ENCODE results near the gene LFNG. TPM values are rescaled to one million over a fixed set of nuclear protein-coding genes. Genes with fewer than 3 reads are reported as not detected.

Gene LFNG
- total and polyA plus RNA-seq, 9 of the 15 experiments (the other 6 are each of a cell fraction or from before 2014, with no cell fraction given), result 0.03 to 0.89 (median 0.25) TPM; not detected in 1

GRCh38 chr7:2517678-2518507 lies 1.7 kb upstream of the LFNG start:
- DNase-seq (ENCODE audit: extremely low read depth in 1 of 4, low spot score in 3 of 4), result no peak
- peak; percentile 19 for FAIRE-seq
- no peaks in the 10 kb centered on the region for H3K9me1 ChIP-seq (ENCODE audit: control insufficient read depth, insufficient read depth, low read length)
- no peaks in the 10 kb centered on the region for H3K79me2 ChIP-seq (ENCODE audit: control insufficient read depth, insufficient read depth, low read length)
- ChIA-PET CTCF (ENCODE audit: low intra/inter-chr PET ratio) (no interaction called here), POLR2A (interaction anchor here (0.7 kb wide), 1 partner anchor 19 kb away, joined by 3 read pairs; no protein-coding TSS in a partner anchor)
- intact Hi-C loops (cut with micrococcal nuclease) (no loop called here), in situ Hi-C loops (cut with MboI) (no loop called here)
- no peak overlapping the region for H3K27ac ChIP-seq (ENCODE audit: extremely low read depth, low read depth, low read length)
- H3K36me3 ChIP-seq (ENCODE audit: control insufficient read depth, insufficient read depth, low read length), result no peaks in the 10 kb centered on the region
- H3K4me1 ChIP-seq (replicated peaks in 1 of 2; ENCODE audit: control insufficient read depth in 2 of 2, insufficient read depth in 2 of 2, low read length in 2 of 2), result peaks cover 0 to 69% of the 10 kb centered on the region in 2 experiments; a peak in 3 of 5 replicates
- H4K20me1 ChIP-seq (replicated peaks; ENCODE audit: control insufficient read depth, insufficient read depth, low read length), result peaks cover 4% of the 10 kb centered on the region
- 11% methylated on average over 16 of the region's 18 CpGs for WGBS (ENCODE audit: insufficient coverage, low coverage, missing lambda C conversion rate)
- no peak for ATAC-seq
- peak overlapping the region in 1 of 2 experiments; percentile 31; a peak in 1 of 4 replicates for H3K9ac ChIP-seq (ENCODE audit: insufficient read depth in 1 of 2, low read depth in 2 of 2, low read length in 2 of 2)
- TF ChIP-seq RFX7 (CRISPR knock-in tag; IDR thresholded peaks at IDR 0.05) (no peak), ZNF551 (CRISPR knock-in tag; IDR thresholded peaks at IDR 0.05) (no peak), EGR1 (conservative IDR thresholded peaks at IDR 0.05) (peak; percentile 69), SREBF1 (IDR thresholded peaks at IDR 0.05; ENCODE audit: borderline replicate concordance, low read depth, low read length) (no peak), MAFF (IDR thresholded peaks at IDR 0.05; ENCODE audit: low read length) (no peak), USF1 (CRISPR knock-in tag; IDR thresholded peaks at IDR 0.05) (peak; percentile 32; the same call in 1 of the 2 replicates), MCM2 (IDR thresholded peaks at IDR 0.05; ENCODE audit: low read depth) (no peak), CC2D1A (IDR thresholded peaks at IDR 0.05) (no peak), IRF1 (CRISPR knock-in tag; IDR thresholded peaks at IDR 0.05; ENCODE audit: borderline replicate concordance) (no peak), TFE3 (CRISPR knock-in tag; IDR thresholded peaks at IDR 0.05) (peak; percentile 30; the same call in 1 of the 2 replicates), ASH1L (IDR thresholded peaks at IDR 0.05; ENCODE audit: borderline replicate concordance, low read depth, partially characterized antibody) (no peak), BMI1 (IDR thresholded peaks at IDR 0.05; ENCODE audit: low read length) (no peak), ESRRB (CRISPR knock-in tag; IDR thresholded peaks at IDR 0.05; ENCODE audit: borderline replicate concordance) (no peak)
- BruUV-seq (replicated peaks), result no TSS peak
- no peaks in the 10 kb centered on the region for H3K9me3 ChIP-seq (replicated peaks; ENCODE audit: control insufficient read depth, insufficient read depth, low read depth, low read length)
- no peak overlapping the region for H3K4me3 ChIP-seq
- H2AFZ ChIP-seq (ENCODE audit: low read depth, low read length), result no peak overlapping the region
- no peak overlapping the region for H3K4me2 ChIP-seq (ENCODE audit: insufficient read depth, low read length)
- H3K27me3 ChIP-seq (ENCODE audit: control insufficient read depth in 2 of 2, insufficient read depth in 2 of 2, low read length in 2 of 2), result peaks cover 0 to 26% of the 10 kb centered on the region in 2 experiments; a peak in 2 of 5 replicates
